Prostate gland (tissue), 2 donors: ENCODE data around the gene ZNF862.

Experiments
- POLR2A ChIP-seq: fragments of 450-650 bp; IDR thresholded peaks from one replicate; pipeline ENCODE4 v1.6.1; 2016; ENCODE audit warnings: antibody characterized with exemption, mild to moderate bottlenecking
- POLR2AphosphoS5 ChIP-seq: sonication (generic); formaldehyde crosslinking; IDR thresholded peaks from one replicate; pipeline ENCODE4 v1.6.1; 2017; ENCODE audit warnings: antibody characterized with exemption
- TF ChIP-seq, protein P1 (sequence below), 4 experiments: fragments of 200-600 bp in 2 of 4; fragments of 450-650 bp in 2 of 4; sonication (generic) in 2 of 4; IDR thresholded peaks; 1 replicate in 3 of 4; 2 replicates in 1 of 4; pipeline ENCODE4 v1.5.1; 2016 to 2019; ENCODE audit warnings: antibody characterized with exemption in 4 of 4, mild to moderate bottlenecking in 2 of 4, moderate library complexity in 2 of 4

DNA sequence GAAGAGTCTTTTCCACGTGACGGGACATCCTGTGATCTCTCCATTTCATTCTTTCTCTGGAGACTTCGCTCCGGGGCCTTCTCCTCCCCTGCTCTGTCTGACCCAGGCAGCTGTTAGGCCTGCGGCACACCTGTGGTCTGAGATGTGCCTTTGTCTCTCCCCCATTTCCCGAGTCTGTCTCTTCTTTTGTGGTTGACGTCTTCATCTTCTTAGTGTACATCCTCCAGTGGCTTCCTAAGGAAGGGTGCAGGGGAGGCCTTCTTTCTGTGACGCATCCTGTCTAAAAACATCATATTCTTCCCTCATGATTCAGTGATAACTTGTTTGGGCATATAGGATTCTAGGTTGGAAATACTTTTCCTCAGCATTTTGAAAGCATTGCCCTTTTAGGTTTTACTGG lies 18.4 kb downstream of the ZNF862 start:
- TF ChIP-seq, protein P1, sequence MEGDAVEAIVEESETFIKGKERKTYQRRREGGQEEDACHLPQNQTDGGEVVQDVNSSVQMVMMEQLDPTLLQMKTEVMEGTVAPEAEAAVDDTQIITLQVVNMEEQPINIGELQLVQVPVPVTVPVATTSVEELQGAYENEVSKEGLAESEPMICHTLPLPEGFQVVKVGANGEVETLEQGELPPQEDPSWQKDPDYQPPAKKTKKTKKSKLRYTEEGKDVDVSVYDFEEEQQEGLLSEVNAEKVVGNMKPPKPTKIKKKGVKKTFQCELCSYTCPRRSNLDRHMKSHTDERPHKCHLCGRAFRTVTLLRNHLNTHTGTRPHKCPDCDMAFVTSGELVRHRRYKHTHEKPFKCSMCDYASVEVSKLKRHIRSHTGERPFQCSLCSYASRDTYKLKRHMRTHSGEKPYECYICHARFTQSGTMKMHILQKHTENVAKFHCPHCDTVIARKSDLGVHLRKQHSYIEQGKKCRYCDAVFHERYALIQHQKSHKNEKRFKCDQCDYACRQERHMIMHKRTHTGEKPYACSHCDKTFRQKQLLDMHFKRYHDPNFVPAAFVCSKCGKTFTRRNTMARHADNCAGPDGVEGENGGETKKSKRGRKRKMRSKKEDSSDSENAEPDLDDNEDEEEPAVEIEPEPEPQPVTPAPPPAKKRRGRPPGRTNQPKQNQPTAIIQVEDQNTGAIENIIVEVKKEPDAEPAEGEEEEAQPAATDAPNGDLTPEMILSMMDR (IDR thresholded peaks at IDR 0.05), result no peak
- TF ChIP-seq POLR2A (no peak), POLR2AphosphoS5 (no peak)
